Lower leg skin (tissue), 3 donors: ENCODE measurements around the gene SHISA7.

Experiments
- POLR2A ChIP-seq, 2 donors: fragments of 450-650 bp; IDR thresholded peaks; one replicate each; pipeline ENCODE4 v1.6.1; 2016 to 2017; ENCODE audit warnings: antibody characterized with exemption in 2 of 2, mild to moderate bottlenecking in 1 of 2, moderate library complexity in 1 of 2
- TF ChIP-seq, protein P1 (sequence below), 3 donors: fragments of 450-650 bp; IDR thresholded peaks; one replicate each; pipeline ENCODE4 v1.5.1; 2016; ENCODE audit warnings: antibody characterized with exemption in 3 of 3, mild to moderate bottlenecking in 3 of 3, moderate library complexity in 2 of 3

DNA sequence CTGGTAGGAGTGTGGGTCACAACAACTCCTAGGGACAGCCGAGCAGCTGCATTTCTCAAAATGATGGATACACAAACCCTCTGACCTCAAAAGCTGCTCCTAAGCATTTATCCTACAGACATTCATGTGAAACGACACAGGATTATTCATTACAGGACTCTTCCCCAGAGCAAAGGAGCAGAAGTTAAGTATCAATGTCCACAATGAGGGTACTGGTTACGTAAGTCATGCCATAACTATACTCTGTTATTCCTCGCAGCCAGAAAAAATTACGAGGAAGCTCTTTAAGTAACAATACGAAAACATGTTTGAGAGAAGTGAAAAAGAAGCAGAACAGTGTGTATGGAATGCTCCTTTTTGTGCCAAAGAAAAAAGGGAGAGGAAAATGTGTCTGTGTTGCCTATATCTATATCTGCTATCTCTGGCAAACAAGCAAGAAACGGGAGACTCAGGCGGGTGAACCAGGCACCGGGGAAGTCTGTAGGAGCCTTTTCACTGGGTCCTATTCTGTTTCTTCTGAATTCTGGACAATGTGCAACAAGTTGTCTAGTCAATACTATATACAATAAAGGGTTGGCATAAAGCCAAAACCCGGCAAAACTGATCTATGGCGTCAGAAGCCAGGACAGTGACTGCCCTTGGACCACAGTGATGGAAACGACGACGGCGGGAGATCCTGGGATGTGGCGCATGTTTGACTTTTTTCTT lies 17.0 kb upstream of the SHISA7 start:
- TF ChIP-seq POLR2A (IDR thresholded peaks at IDR 0.05): no peak
- TF ChIP-seq, protein P1, sequence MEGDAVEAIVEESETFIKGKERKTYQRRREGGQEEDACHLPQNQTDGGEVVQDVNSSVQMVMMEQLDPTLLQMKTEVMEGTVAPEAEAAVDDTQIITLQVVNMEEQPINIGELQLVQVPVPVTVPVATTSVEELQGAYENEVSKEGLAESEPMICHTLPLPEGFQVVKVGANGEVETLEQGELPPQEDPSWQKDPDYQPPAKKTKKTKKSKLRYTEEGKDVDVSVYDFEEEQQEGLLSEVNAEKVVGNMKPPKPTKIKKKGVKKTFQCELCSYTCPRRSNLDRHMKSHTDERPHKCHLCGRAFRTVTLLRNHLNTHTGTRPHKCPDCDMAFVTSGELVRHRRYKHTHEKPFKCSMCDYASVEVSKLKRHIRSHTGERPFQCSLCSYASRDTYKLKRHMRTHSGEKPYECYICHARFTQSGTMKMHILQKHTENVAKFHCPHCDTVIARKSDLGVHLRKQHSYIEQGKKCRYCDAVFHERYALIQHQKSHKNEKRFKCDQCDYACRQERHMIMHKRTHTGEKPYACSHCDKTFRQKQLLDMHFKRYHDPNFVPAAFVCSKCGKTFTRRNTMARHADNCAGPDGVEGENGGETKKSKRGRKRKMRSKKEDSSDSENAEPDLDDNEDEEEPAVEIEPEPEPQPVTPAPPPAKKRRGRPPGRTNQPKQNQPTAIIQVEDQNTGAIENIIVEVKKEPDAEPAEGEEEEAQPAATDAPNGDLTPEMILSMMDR (IDR thresholded peaks at IDR 0.05): no peak
